Upper lobe of left lung (tissue), 6 donors: Measurements from ENCODE around the gene PDYN. TPM values are rescaled to one million over a fixed set of nuclear protein-coding genes. Genes with fewer than 3 reads are reported as not detected.

Experiments
- ATAC-seq, 2 donors: fragments of 200-7000 bp; cut with Tn5 transposase; one replicate each; pipeline ENCODE4 v1.9.1; 2022; ENCODE audit warnings: mild to moderate bottlenecking in 2 of 2, moderate library complexity in 2 of 2; ENCODE audit not compliant: low FRiP score in 2 of 2
- DNase-seq, 2 donors: peaks; one replicate each; pipeline ENCODE4 v3.0.0-alpha.2; 2019 to 2020
- H3K27ac ChIP-seq, 4 donors: fragments of 200-600 bp; sonication (generic); one replicate each; pipeline ENCODE4 v1.5.1; 2016 to 2019
- H3K27me3 ChIP-seq, 4 donors: fragments of 200-600 bp; sonication (generic); one replicate each; pipeline ENCODE4 v1.5.1; 2017 to 2019
- H3K36me3 ChIP-seq, 4 donors: fragments of 200-600 bp; sonication (generic); one replicate each; pipeline ENCODE4 v1.5.1; 2016 to 2019
- H3K4me1 ChIP-seq, 4 donors: fragments of 200-600 bp; sonication (generic); one replicate each; pipeline ENCODE4 v1.5.1; 2018 to 2019
- H3K4me3 ChIP-seq, 4 donors: fragments of 200-600 bp; sonication (generic); one replicate each; pipeline ENCODE4 v1.5.1; 2017 to 2019; ENCODE audit warnings: mild to moderate bottlenecking in 2 of 4, moderate library complexity in 1 of 4
- H3K9me3 ChIP-seq, 4 donors: fragments of 200-600 bp; sonication (generic); one replicate each; pipeline ENCODE4 v1.5.1; 2018 to 2019
- EP300 ChIP-seq, 4 donors: sonication (generic); formaldehyde crosslinking; IDR thresholded peaks; one replicate each; pipeline ENCODE4 v1.5.1; 2017; ENCODE audit warnings: antibody characterized with exemption in 4 of 4, control low read depth in 2 of 4
- POLR2A ChIP-seq, 4 donors: fragments of 450-650 bp; IDR thresholded peaks; one replicate each; pipeline ENCODE4 v1.5.1; 2016 to 2017; ENCODE audit warnings: antibody characterized with exemption in 4 of 4, mild to moderate bottlenecking in 2 of 4
- POLR2AphosphoS5 ChIP-seq, 2 donors: sonication (generic); formaldehyde crosslinking; IDR thresholded peaks; one replicate each; pipeline ENCODE4 v1.5.1; 2017; ENCODE audit warnings: antibody characterized with exemption in 2 of 2
- WGBS, 2 donors: methylation state at CpG; one replicate each; pipeline ENCODE4 v1.1.5; 2017 to 2018; 5-methylcytosine and 5-hydroxymethylcytosine counted together
- total RNA-seq, 6 donors: library from RNA; depleted of rRNA in 4 of 6; stranded (reverse); fragments of >200 nt in 4 of 6; gene quantifications; one replicate each; pipeline versions ENCODE4 v1.1.0 to v1.2.1, GENCODE V29; 2016 to 2021
- TF ChIP-seq, protein P1 (sequence below), 6 experiments: fragments of 450-650 bp in 4 of 6; fragments of 200-600 bp in 2 of 6; sonication (generic) in 2 of 6; IDR thresholded peaks; one replicate each; pipeline ENCODE4 v1.5.1; 2016 to 2019; ENCODE audit warnings: antibody characterized with exemption in 6 of 6
- donor health status: DM: no; HTN: no; CAD: no; lungs with moderate emphysema.
- donor health status: DM: no; HTN: yes; CAD: no; lungs with severe emphysema.

Gene PDYN
- total RNA-seq, 6 donors from 2014 or later = not detected

DNA sequence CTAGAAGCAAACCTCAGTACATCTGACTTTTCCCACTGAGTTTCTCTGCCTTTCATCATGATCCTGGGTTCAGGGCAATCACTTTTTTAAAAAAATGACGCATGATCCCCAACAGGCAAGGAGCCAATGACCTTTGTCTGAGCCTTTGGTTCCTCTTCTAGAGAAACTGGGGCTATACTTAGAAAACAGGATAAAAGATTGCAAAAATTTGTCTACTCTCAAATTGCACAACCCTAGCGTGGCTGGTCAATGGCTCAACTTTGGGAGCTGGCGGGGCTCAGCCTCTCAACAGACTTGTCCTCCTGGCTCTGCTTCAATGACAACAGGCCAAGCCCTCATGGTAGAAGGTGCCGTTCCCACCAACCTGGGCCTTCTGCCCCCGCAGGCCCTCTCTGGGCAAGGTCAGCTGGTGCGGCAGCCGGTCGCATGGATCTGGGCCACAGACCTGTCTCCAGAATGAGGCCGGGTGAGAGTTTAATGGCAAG lies 48.7 kb downstream of the PDYN start:
- no peaks in the 10 kb centered on the region for H3K36me3 ChIP-seq
- ATAC-seq (peak; percentile 61 to 72), DNase-seq (peak; percentile 82 to 84)
- H3K4me1 ChIP-seq = peaks cover 27 to 51% (median 35%) of the 10 kb centered on the region in 4 donors
- no peak overlapping the region for H3K4me3 ChIP-seq
- peak overlapping the region; percentile 76 to 87 (median 85) for H3K27ac ChIP-seq
- TF ChIP-seq POLR2AphosphoS5 (IDR thresholded peaks at IDR 0.05) (peak; percentile 72 to 90), POLR2A (IDR thresholded peaks at IDR 0.05) (peak in 1 of 4 donors; percentile 53), EP300 (IDR thresholded peaks at IDR 0.05) (peak in 2 of 4 donors; percentile 43 to 88)
- TF ChIP-seq, protein P1, sequence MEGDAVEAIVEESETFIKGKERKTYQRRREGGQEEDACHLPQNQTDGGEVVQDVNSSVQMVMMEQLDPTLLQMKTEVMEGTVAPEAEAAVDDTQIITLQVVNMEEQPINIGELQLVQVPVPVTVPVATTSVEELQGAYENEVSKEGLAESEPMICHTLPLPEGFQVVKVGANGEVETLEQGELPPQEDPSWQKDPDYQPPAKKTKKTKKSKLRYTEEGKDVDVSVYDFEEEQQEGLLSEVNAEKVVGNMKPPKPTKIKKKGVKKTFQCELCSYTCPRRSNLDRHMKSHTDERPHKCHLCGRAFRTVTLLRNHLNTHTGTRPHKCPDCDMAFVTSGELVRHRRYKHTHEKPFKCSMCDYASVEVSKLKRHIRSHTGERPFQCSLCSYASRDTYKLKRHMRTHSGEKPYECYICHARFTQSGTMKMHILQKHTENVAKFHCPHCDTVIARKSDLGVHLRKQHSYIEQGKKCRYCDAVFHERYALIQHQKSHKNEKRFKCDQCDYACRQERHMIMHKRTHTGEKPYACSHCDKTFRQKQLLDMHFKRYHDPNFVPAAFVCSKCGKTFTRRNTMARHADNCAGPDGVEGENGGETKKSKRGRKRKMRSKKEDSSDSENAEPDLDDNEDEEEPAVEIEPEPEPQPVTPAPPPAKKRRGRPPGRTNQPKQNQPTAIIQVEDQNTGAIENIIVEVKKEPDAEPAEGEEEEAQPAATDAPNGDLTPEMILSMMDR (IDR thresholded peaks at IDR 0.05) = no peak
- peaks cover 0 to 3% (median 0%) of the 10 kb centered on the region in 4 donors for H3K27me3 ChIP-seq
- H3K9me3 ChIP-seq = no peaks in the 10 kb centered on the region
- WGBS, 2 donors = 54% methylated on average over 5 to 9 of the region's 9 CpGs

DNA sequence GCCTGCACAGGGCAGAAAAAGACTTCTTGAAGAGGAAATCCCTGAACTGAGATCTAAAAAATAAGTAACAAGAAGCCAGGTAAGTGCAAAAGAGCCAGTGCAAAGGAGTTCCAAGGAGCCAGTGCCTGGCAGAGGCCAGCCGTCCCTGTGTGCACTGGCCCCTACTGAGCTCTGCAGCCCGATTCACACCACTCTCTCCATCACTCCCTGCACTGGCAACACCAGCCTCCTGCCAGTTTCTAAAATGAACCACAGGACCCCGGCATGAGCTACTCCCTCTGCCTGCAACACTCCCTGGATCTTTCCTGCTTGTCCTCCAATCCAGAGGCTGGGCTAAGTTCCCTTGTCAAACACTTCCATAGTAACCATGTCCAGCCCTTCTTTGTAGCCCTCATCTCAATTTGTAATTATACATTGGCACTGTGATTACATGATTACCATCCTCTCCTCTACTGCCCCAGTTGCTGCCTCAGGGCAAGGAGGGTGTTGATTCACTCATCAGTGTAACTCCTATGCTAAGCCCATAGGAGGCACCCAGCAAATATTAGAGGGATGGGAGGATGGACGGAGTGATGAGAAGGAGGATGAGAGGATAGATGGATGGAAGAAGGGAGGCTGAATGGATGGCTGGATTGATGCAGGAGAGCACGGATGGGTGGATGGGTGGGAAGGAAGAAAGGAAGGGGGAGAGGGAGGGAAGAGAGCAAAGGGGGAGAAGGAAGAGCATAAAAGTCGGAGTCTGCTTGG lies 49.3 kb downstream of the PDYN start:
- no peaks in the 10 kb centered on the region for H3K36me3 ChIP-seq
- no peaks in the 10 kb centered on the region for H3K9me3 ChIP-seq
- no peak for ATAC-seq
- DNase-seq = peak in 1 of 2 donors; percentile 18
- H3K27me3 ChIP-seq = peaks cover 0 to 3% (median 0%) of the 10 kb centered on the region in 4 donors
- no peak overlapping the region for H3K4me3 ChIP-seq
- TF ChIP-seq POLR2AphosphoS5 (IDR thresholded peaks at IDR 0.05) = no peak
- TF ChIP-seq POLR2A (IDR thresholded peaks at IDR 0.05) = no peak
- TF ChIP-seq, protein P1 (IDR thresholded peaks at IDR 0.05) = no peak
- TF ChIP-seq EP300 (IDR thresholded peaks at IDR 0.05) = no peak
- H3K27ac ChIP-seq = peak overlapping the region; percentile 57 to 86 (median 84)
- peaks cover 27 to 54% (median 35%) of the 10 kb centered on the region in 4 donors for H3K4me1 ChIP-seq
- 61 to 77% methylated on average over 6 of the region's 6 CpGs for WGBS, 2 donors

DNA sequence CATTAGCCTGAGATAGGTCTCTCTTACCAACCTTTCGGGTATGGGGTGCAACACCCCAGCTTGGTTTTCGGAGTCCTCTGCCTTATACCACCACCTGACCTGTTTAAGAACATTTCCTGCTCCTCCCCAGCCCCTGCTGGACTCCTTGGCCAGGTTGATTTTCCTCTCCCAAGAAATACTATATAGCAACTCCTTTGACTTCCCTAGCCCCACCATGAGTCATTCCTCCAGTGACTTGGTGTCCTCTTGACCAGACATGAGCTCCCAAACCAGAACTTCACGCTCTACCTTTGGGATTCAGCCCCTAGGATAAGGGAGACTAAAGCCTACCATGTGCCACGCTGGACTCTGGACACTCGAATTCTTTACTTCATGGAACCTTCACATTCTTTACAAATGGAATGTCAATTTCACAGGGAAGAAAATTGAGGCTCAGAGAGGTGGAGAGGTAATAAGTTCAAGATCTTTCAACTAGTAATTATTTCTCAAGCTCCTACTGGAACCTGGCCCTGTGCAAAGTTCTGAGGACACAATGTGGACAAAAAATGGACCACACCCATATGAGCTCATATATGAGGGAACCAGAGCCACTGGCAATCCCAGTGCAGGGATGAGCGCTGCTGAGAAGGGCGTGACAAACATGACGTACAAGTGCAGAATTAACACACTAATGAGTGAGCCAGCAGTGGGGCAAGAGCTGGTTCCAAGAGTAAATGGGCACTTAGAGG lies 50.4 kb downstream of the PDYN start:
- H3K27ac ChIP-seq = peak overlapping the region in 3 of 4 donors; percentile 8 to 84 (median 45)
- H3K9me3 ChIP-seq = no peaks in the 10 kb centered on the region
- peaks cover 0 to 3% (median 0%) of the 10 kb centered on the region in 4 donors for H3K36me3 ChIP-seq
- H3K4me1 ChIP-seq = peaks cover 27 to 49% (median 35%) of the 10 kb centered on the region in 4 donors
- 69 to 81% methylated on average over 8 of the region's 8 CpGs for WGBS, 2 donors
- DNase-seq (peak in 1 of 2 donors; percentile 77), ATAC-seq (peak in 1 of 2 donors; percentile 83)
- peaks cover 0 to 3% (median 0%) of the 10 kb centered on the region in 4 donors for H3K27me3 ChIP-seq
- TF ChIP-seq, protein P1 (IDR thresholded peaks at IDR 0.05) = no peak
- TF ChIP-seq POLR2A (IDR thresholded peaks at IDR 0.05) = no peak
- TF ChIP-seq EP300 (IDR thresholded peaks at IDR 0.05) = peak in 1 of 4 donors; percentile 59
- TF ChIP-seq POLR2AphosphoS5 (IDR thresholded peaks at IDR 0.05) = peak; percentile 47 to 70
- no peak overlapping the region for H3K4me3 ChIP-seq

DNA sequence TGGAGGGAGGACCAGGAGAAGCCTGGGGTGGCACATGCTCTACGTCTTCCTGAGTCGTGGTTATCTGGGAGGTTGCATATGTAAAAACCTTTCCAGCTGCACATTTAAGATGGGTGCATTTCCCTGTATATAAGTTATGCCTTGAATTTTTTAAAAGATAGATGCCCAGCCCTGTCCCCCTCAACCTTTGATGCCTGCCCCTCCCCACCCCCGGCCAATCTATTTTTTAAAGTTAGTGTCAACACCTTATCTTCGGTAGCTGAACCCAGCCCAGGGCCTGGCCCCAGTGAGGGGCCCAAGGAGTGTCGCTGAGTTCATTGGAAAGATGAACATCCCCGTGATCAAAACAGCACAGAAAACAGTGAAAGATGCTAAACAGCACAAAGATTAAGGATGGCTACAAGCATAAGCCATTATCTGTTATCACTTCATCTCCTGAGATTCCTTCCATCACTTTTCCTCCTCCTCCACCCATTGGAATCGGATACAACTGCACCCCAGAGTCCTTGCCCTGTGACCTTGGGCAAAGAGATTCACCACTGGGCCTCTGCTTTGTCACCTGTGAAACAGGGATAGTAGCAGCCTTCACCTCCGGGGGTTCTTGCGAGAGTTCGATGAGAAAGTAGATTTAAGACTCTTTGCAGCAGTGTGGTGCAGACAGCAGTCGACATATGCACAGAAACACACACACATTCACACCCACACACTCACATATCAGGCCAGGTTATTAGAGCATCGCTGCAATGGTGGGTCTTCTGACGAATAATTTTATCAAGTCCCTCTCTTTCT lies 51.2 kb downstream of the PDYN start:
- Histone ChIP-seq H3K4me1 (peaks cover 27 to 49% (median 34%) of the 10 kb centered on the region in 4 donors), H3K9me3 (no peaks in the 10 kb centered on the region), H3K36me3 (peaks cover 0 to 8% (median 0%) of the 10 kb centered on the region in 4 donors), H3K27me3 (peaks cover 0 to 3% (median 0%) of the 10 kb centered on the region in 4 donors), H3K4me3 (no peak overlapping the region), H3K27ac (peak overlapping the region in 2 of 4 donors; percentile 8 to 45)
- DNase-seq (peak in 1 of 2 donors; percentile 15), ATAC-seq (no peak)
- TF ChIP-seq POLR2A (IDR thresholded peaks at IDR 0.05) (no peak), EP300 (IDR thresholded peaks at IDR 0.05) (no peak), POLR2AphosphoS5 (IDR thresholded peaks at IDR 0.05) (no peak)
- TF ChIP-seq, protein P1 (IDR thresholded peaks at IDR 0.05) = no peak
- 78 to 83% methylated on average over 13 of the region's 13 CpGs for WGBS, 2 donors
